SK-N-MC (cell line): ENCODE measurements around the gene SRSF8.

Experiments used
- EZH2 ChIP-seq: fragments of 200-600 bp; sonication (generic); IDR thresholded peaks from one replicate; pipeline ENCODE4 v1.6.1; 2017; ENCODE audit warnings: antibody characterized with exemption
- POLR2AphosphoS5 ChIP-seq: IDR thresholded peaks from 2 replicates; pipeline ENCODE4 v1.6.1; 2012; ENCODE audit warnings: mild to moderate bottlenecking, low read depth, low read length, borderline replicate concordance

GRCh38 chr11:95089620-95090542 is 23.2 kb downstream of the SRSF8 start, which contains the start of gene ENDOD1:
- TF ChIP-seq POLR2AphosphoS5 (no peak), EZH2 (no peak)
